Transverse colon (tissue), 4 donors: ENCODE results near the gene NPM3. TPM values are rescaled to one million over a fixed set of nuclear protein-coding genes. Genes with fewer than 3 reads are reported as not detected.

Experiments used
- DNase-seq: peaks from one replicate; pipeline ENCODE4 v3.0.0-alpha.2; 2019
- H3K27ac ChIP-seq, 4 donors: fragments of 200-600 bp; sonication (generic); 2 replicates each; pipeline ENCODE4 v1.5.1; 2016 to 2018; ENCODE audit warnings: inconsistent platforms in 4 of 4
- H3K27me3 ChIP-seq: fragments of 200-600 bp; sonication (generic); 2 replicates; pipeline ENCODE4 v1.5.1; 2017; ENCODE audit warnings: inconsistent platforms
- H3K36me3 ChIP-seq, 4 donors: fragments of 200-600 bp; sonication (generic); 2 replicates each; pipeline ENCODE4 v1.5.1; 2017 to 2019; ENCODE audit warnings: inconsistent platforms in 4 of 4
- H3K4me1 ChIP-seq, 4 donors: fragments of 200-600 bp; sonication (generic); 2 replicates each; pipeline ENCODE4 v1.5.1; 2017 to 2020; ENCODE audit warnings: inconsistent platforms in 4 of 4
- H3K4me3 ChIP-seq, 4 donors: fragments of 200-600 bp; sonication (generic); 1 replicate in 1 of 4; 2 replicates in 3 of 4; pipeline versions ENCODE4 v1.5.1 to v1.6.1; 2017 to 2019; ENCODE audit warnings: inconsistent platforms in 4 of 4
- H3K9me3 ChIP-seq, 2 donors: fragments of 200-600 bp; sonication (generic); 2 replicates each; pipeline ENCODE4 v1.5.1; 2017 to 2019; ENCODE audit warnings: inconsistent platforms in 2 of 2
- CTCF ChIP-seq, 5 experiments: fragments of 200-600 bp in 3 of 5; fragments of 450-650 bp in 2 of 5; sonication (generic) in 3 of 5; IDR thresholded peaks; 1 replicate in 2 of 5; 2 replicates in 3 of 5; pipeline ENCODE4 v1.5.1; 2016 to 2017; ENCODE audit warnings: antibody characterized with exemption in 5 of 5, inconsistent platforms in 3 of 5, mild to moderate bottlenecking in 2 of 5, moderate library complexity in 1 of 5
- EP300 ChIP-seq: sonication (generic); formaldehyde crosslinking; IDR thresholded peaks from one replicate; pipeline ENCODE4 v1.6.1; 2017; ENCODE audit warnings: antibody characterized with exemption, low read depth
- POLR2A ChIP-seq: fragments of 450-650 bp; IDR thresholded peaks from one replicate; pipeline ENCODE4 v1.6.1; 2016; ENCODE audit warnings: antibody characterized with exemption, mild to moderate bottlenecking, moderate library complexity
- POLR2AphosphoS5 ChIP-seq, 3 donors: sonication (generic); formaldehyde crosslinking; IDR thresholded peaks; one replicate each; pipeline ENCODE4 v1.6.1; 2016; ENCODE audit warnings: antibody characterized with exemption in 3 of 3
- WGBS, 2 donors: methylation state at CpG; one replicate each; pipeline ENCODE4 v1.1.5; 2018; ENCODE audit warnings: low coverage in 1 of 2; 5-methylcytosine and 5-hydroxymethylcytosine counted together
- in situ Hi-C, 4 donors: fragments of 200-750 bp; cut with MboI; loops; one replicate each; pipeline versions ENCODE4 v1.15.0 to v1.15.1; 2017; ENCODE audit warnings: low sequenced_read_pairs in 3 of 4, low pct_ligation_motif_present in 1 of 4, low pct_unique_long_range_greater_than_20kb in 1 of 4
- intact Hi-C: fragments of 100-400 bp; cut with DNase I; formaldehyde crosslinking; loops from one replicate; pipeline ENCODE4 v1.15.1; 2023; ENCODE audit warnings: low total_unique reads
- total RNA-seq, 4 donors: library from RNA; depleted of rRNA; stranded (reverse); fragments of >200 nt; gene quantifications; one replicate each; pipeline ENCODE4 v1.1.0, GENCODE V29; 2016

NPM3 gene
- total RNA-seq, 4 donors from 2014 or later = 8.2 to 18.7 (median 12.7) TPM

- Histone ChIP-seq H3K36me3 (no peaks in the 10 kb centered on the region), H3K9me3 (no peaks in the 10 kb centered on the region), H3K27ac (no peak overlapping the region), H3K4me1 (no peaks in the 10 kb centered on the region), H3K4me3 (no peak overlapping the region), H3K27me3 (peaks cover 4% of the 10 kb centered on the region)
- in situ Hi-C loops (loop anchor here in 1 of 4 donors (25.0 kb wide), 1 partner anchor 547 kb away; no protein-coding TSS in a partner anchor), intact Hi-C loops (no loop called here)
- DNase-seq = no peak
- TF ChIP-seq POLR2AphosphoS5 (IDR thresholded peaks at IDR 0.05) = no peak
- TF ChIP-seq POLR2A = no peak
- TF ChIP-seq CTCF (IDR thresholded peaks at IDR 0.05) = no peak
- WGBS, 2 donors = 60 to 62% methylated on average over 1 to 12 of the region's 12 CpGs
Measured at GRCh38 chr10:101759309-101760247, 23.7 kb downstream of the NPM3 start.

GRCh38 chr10:101758858-101759257, 24.4 kb downstream of the NPM3 start:
- DNase-seq = no peak
- WGBS, 2 donors = 75% methylated on average over 2 of the region's 2 CpGs
- TF ChIP-seq CTCF (IDR thresholded peaks at IDR 0.05) = no peak
- TF ChIP-seq POLR2AphosphoS5 (IDR thresholded peaks at IDR 0.05) = no peak
- TF ChIP-seq EP300 = no peak
- no peak for TF ChIP-seq POLR2A
- in situ Hi-C loops (loop anchor here in 1 of 4 donors (25.0 kb wide), 1 partner anchor 547 kb away; no protein-coding TSS in a partner anchor), intact Hi-C loops (no loop called here)
- H3K4me1 ChIP-seq = no peaks in the 10 kb centered on the region
- H3K4me3 ChIP-seq = no peak overlapping the region
- H3K27ac ChIP-seq = no peak overlapping the region
- H3K9me3 ChIP-seq = no peaks in the 10 kb centered on the region
- H3K27me3 ChIP-seq = peaks cover 6% of the 10 kb centered on the region
- no peaks in the 10 kb centered on the region for H3K36me3 ChIP-seq

GRCh38 chr10:101752241-101752640, 31.0 kb downstream of the NPM3 start:
- in situ Hi-C loops (loop anchor here in 1 of 4 donors (25.0 kb wide), 1 partner anchor 540 kb away; no protein-coding TSS in a partner anchor), intact Hi-C loops (no loop called here)
- 76 to 81% methylated on average over 3 of the region's 3 CpGs for WGBS, 2 donors
- Histone ChIP-seq H3K27me3 (peaks cover 21% of the 10 kb centered on the region), H3K4me1 (no peaks in the 10 kb centered on the region), H3K36me3 (no peaks in the 10 kb centered on the region), H3K9me3 (no peaks in the 10 kb centered on the region), H3K4me3 (no peak overlapping the region), H3K27ac (no peak overlapping the region)
- no peak for TF ChIP-seq CTCF (IDR thresholded peaks at IDR 0.05)
- TF ChIP-seq EP300 = no peak
- no peak for TF ChIP-seq POLR2AphosphoS5 (IDR thresholded peaks at IDR 0.05)
- no peak for TF ChIP-seq POLR2A
- DNase-seq = no peak
